ENCODE results near the gene MADD. TPM values are rescaled to one million over a fixed set of nuclear protein-coding genes. Genes with fewer than 3 reads are reported as not detected.

MADD gene
- total RNA-seq, 1 donor from 2014 or later, result 79.4 TPM

DNA sequence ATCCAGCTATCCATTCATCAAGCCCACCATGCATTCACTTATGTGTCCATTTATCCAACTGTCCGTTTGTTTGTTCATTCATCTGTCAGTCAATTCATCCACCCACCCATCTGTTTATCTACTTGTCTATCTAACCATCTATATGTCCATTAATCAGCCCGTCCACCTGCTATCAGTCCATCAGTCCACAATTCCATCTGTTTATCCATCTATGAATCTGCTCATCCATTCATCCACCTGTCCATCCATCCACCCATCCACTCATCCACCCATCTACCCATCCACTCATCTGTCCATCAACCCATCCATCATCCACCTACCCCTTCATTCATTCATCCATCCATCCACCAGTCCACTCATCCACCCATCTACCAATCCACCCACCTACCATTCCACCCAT is 109.4 kb downstream of the MADD start:
- no peak for DNase-seq (ENCODE audit: low spot score)

Other genes with a start within 250 kb of the MADD start
- 105 TPM for gene ARFGAP2, start 93.3 kb upstream of the MADD start, total RNA-seq
- gene PACSIN3, start 83.7 kb upstream of the MADD start, total RNA-seq, result 29.0 TPM
- 57.9 TPM for gene DDB2, start 55.2 kb upstream of the MADD start, total RNA-seq
- 36.8 TPM for gene ACP2, start 21.3 kb upstream of the MADD start, total RNA-seq
- 71.3 TPM for gene NR1H3, start 12.1 kb upstream of the MADD start, total RNA-seq
- 0.18 TPM for gene MYBPC3, start 82.6 kb downstream of the MADD start, total RNA-seq
- gene SPI1, start 108.4 kb downstream of the MADD start, total RNA-seq, result 10.6 TPM
- 40.4 TPM for gene SLC39A13, start 138.5 kb downstream of the MADD start, total RNA-seq
- 87.4 TPM for gene PSMC3, start 156.3 kb downstream of the MADD start, total RNA-seq
- gene RAPSN, start 179.0 kb downstream of the MADD start, total RNA-seq, result 0.44 TPM

All from ureter (tissue), 1 donor.